H1 (cell line): Measurements from ENCODE around the gene RASGRP4. TPM values are rescaled to one million over a fixed set of nuclear protein-coding genes. Genes with fewer than 3 reads are reported as not detected.
A peak's percentile ranks its signal among the peaks of the same experiment; 100 is the strongest.

Experiments
- CTCF ChIA-PET: fragments of 300-600 bp; sonication (Branson Sonifier 250); formaldehyde crosslinking; loops from one replicate; lab custom pipeline; 2021; ENCODE audit not compliant: partially characterized antibody; lab: Charles Lee
- POLR2A ChIA-PET: fragments of 300-600 bp; sonication (Branson Sonifier 250); formaldehyde crosslinking; loops from one replicate; lab custom pipeline; 2021; ENCODE audit warnings: inconsistent platforms; ENCODE audit not compliant: partially characterized antibody; lab: Charles Lee
- DNase-seq, 2 experiments: peaks; one replicate each; pipeline versions ENCODE4 v3.0.0 to v3.0.0-alpha.2; 2010 to 2022; ENCODE audit warnings: low spot score in 2 of 2, low read depth in 1 of 2, mixed read lengths in 1 of 2
- FAIRE-seq: peaks from 2 replicates; lab custom pipeline; 2011; peaks lifted over from hg19 to GRCh38; lab: Jason Lieb, UNC
- H2AFZ ChIP-seq: 2 replicates; pipeline ENCODE4 v1.8.1; 2012; ENCODE audit warnings: low read length, inconsistent platforms
- H2AK5ac ChIP-seq: 2 replicates; pipeline ENCODE4 v1.6.1; 2013; ENCODE audit warnings: low read depth, low read length
- H2BK120ac ChIP-seq: replicated peaks from 2 replicates; pipeline ENCODE3; 2013; ENCODE audit warnings: low read depth, low read length, inconsistent platforms
- H2BK12ac ChIP-seq: 2 replicates; pipeline ENCODE4 v1.6.1; 2013; ENCODE audit warnings: low read depth, low read length
- H2BK15ac ChIP-seq: 2 replicates; pipeline ENCODE4 v1.6.1; 2013; ENCODE audit warnings: low read length
- H2BK20ac ChIP-seq: 2 replicates; pipeline ENCODE4 v1.6.1; 2013; ENCODE audit warnings: low read length
- H2BK5ac ChIP-seq: 2 replicates; pipeline ENCODE4 v1.6.1; 2013; ENCODE audit warnings: low read depth, low read length
- H3K14ac ChIP-seq: 2 replicates; pipeline ENCODE4 v1.6.1; 2013; ENCODE audit warnings: inconsistent platforms; ENCODE audit not compliant: insufficient read length
- H3K18ac ChIP-seq: 2 replicates; pipeline ENCODE4 v1.6.1; 2013; ENCODE audit warnings: low read length; ENCODE audit errors: extremely low read depth
- H3K23ac ChIP-seq: 2 replicates; pipeline ENCODE4 v1.6.1; 2013; ENCODE audit warnings: inconsistent platforms; ENCODE audit not compliant: insufficient read length
- H3K23me2 ChIP-seq: 2 replicates; pipeline ENCODE4 v1.6.1; 2013; ENCODE audit warnings: low read depth, low read length
- H3K27ac ChIP-seq: 2 replicates; pipeline ENCODE4 v1.6.1; 2011; ENCODE audit warnings: low read depth, low read length, inconsistent platforms
- H3K27me3 ChIP-seq, 4 experiments: replicated peaks in 1 of 4; 1 replicate in 1 of 4; 2 replicates in 3 of 4; pipeline versions ENCODE4 v1.6.1 to v1.8.1; 2011 to 2013; ENCODE audit warnings: low read length in 3 of 4, mild to moderate bottlenecking in 3 of 4, inconsistent platforms in 2 of 4, mixed read lengths in 2 of 4, moderate library complexity in 1 of 4; ENCODE audit not compliant: control insufficient read depth in 3 of 4, insufficient read depth in 3 of 4; ENCODE audit errors: extremely low read depth in 1 of 4
- H3K36me3 ChIP-seq, 4 experiments: 2 replicates each; pipeline versions ENCODE4 v1.6.1 to v1.8.1; 2011 to 2013; ENCODE audit warnings: mild to moderate bottlenecking in 4 of 4, low read length in 3 of 4, moderate library complexity in 2 of 4, control low read depth in 1 of 4, inconsistent platforms in 1 of 4; ENCODE audit not compliant: insufficient read depth in 4 of 4, control insufficient read depth in 2 of 4
- H3K4ac ChIP-seq: replicated peaks from 2 replicates; pipeline ENCODE3; 2013; ENCODE audit warnings: low read length, low read depth, mixed read lengths, inconsistent platforms; ENCODE audit not compliant: insufficient read length
- H3K4me1 ChIP-seq, 4 experiments: replicated peaks in 1 of 4; 1 replicate in 1 of 4; 2 replicates in 3 of 4; pipeline versions ENCODE4 v1.6.1 to v1.8.1; 2011 to 2013; ENCODE audit warnings: low read length in 3 of 4, inconsistent platforms in 2 of 4, mixed read lengths in 1 of 4; ENCODE audit not compliant: insufficient read depth in 4 of 4, control insufficient read depth in 3 of 4
- H3K4me2 ChIP-seq, 2 experiments: 2 replicates each; pipeline versions ENCODE4 v1.6.1 to v1.8.1; 2011 to 2013; ENCODE audit warnings: low read depth in 2 of 2, low read length in 2 of 2, control low read depth in 1 of 2, inconsistent platforms in 1 of 2, mild to moderate bottlenecking in 1 of 2; ENCODE audit not compliant: insufficient read depth in 1 of 2
- H3K4me3 ChIP-seq, 4 experiments: fragments of 200-600, 300-600 bp in 1 of 4; sonication (generic), shearing (Covaris generic), sonication (Bioruptor Twin) in 1 of 4; 2 replicates each; pipeline versions ENCODE4 v1.5.1 to v1.8.1; 2011 to 2016; ENCODE audit warnings: low read length in 4 of 4, low read depth in 3 of 4, control low read depth in 2 of 4, inconsistent platforms in 2 of 4, mild to moderate bottlenecking in 2 of 4, mixed read lengths in 1 of 4, moderate library complexity in 1 of 4; ENCODE audit not compliant: insufficient read depth in 2 of 4; ENCODE audit errors: extremely low read depth in 1 of 4
- H3K56ac ChIP-seq: replicated peaks from 2 replicates; pipeline ENCODE3; 2013; ENCODE audit warnings: low read depth, mild to moderate bottlenecking, mixed read lengths, low read length, inconsistent platforms; ENCODE audit not compliant: insufficient read length
- H3K79me1 ChIP-seq: 2 replicates; pipeline ENCODE4 v1.6.1; 2013; ENCODE audit warnings: low read depth, low read length, control low read depth
- H3K79me2 ChIP-seq, 2 experiments: 2 replicates each; pipeline versions ENCODE4 v1.6.1 to v1.8.1; 2012 to 2013; ENCODE audit warnings: low read length in 2 of 2, mild to moderate bottlenecking in 2 of 2, inconsistent platforms in 1 of 2; ENCODE audit not compliant: insufficient read depth in 2 of 2, control insufficient read depth in 1 of 2
- H3K9ac ChIP-seq, 4 experiments: replicated peaks in 1 of 4; 1 replicate in 1 of 4; 2 replicates in 3 of 4; pipeline versions ENCODE4 v1.6.1 to v1.8.1; 2011 to 2013; ENCODE audit warnings: low read depth in 3 of 4, low read length in 3 of 4, control low read depth in 2 of 4, mild to moderate bottlenecking in 2 of 4, moderate library complexity in 2 of 4, inconsistent platforms in 1 of 4; ENCODE audit errors: extremely low read depth in 1 of 4
- H3K9me3 ChIP-seq, 2 experiments: 2 replicates each; pipeline versions ENCODE4 v1.6.1 to v1.8.1; 2012 to 2013; ENCODE audit warnings: mild to moderate bottlenecking in 2 of 2, moderate library complexity in 2 of 2, control low read depth in 1 of 2, inconsistent platforms in 1 of 2, low read depth in 1 of 2, low read length in 1 of 2, mixed read lengths in 1 of 2; ENCODE audit not compliant: insufficient read depth in 2 of 2
- H4K20me1 ChIP-seq, 2 experiments: replicated peaks in 1 of 2; 2 replicates each; pipeline versions ENCODE3 to v1.8.1; 2011 to 2013; ENCODE audit warnings: inconsistent platforms in 2 of 2, low read length in 2 of 2, mild to moderate bottlenecking in 1 of 2; ENCODE audit not compliant: insufficient read depth in 2 of 2, control insufficient read depth in 1 of 2
- H4K5ac ChIP-seq: 2 replicates; pipeline ENCODE4 v1.6.1; 2013; ENCODE audit warnings: low read length, low read depth, mixed read lengths, inconsistent platforms; ENCODE audit not compliant: insufficient read length
- H4K8ac ChIP-seq: 2 replicates; pipeline ENCODE4 v1.8.0; 2013; ENCODE audit warnings: mild to moderate bottlenecking, moderate library complexity, low read length, inconsistent platforms; ENCODE audit not compliant: insufficient read depth; ENCODE audit errors: extremely low read depth
- H4K91ac ChIP-seq: replicated peaks from 2 replicates; pipeline ENCODE3; 2013; ENCODE audit warnings: low read length, mixed read lengths, inconsistent platforms; ENCODE audit not compliant: insufficient read length
- WGBS, 2 experiments: shearing (Covaris generic) in 1 of 2; methylation state at CpG; one replicate each; pipeline versions ENCODE4 v1.1.6 to v1.1.7; 2013 to 2015; ENCODE audit warnings: low lambda C conversion rate in 2 of 2, mixed read lengths in 2 of 2, inconsistent platforms in 1 of 2, low coverage in 1 of 2, missing lambda C conversion rate in 1 of 2; ENCODE audit not compliant: insufficient replicate concordance in 2 of 2, insufficient coverage in 1 of 2, insufficient read length in 1 of 2; ENCODE audit errors: extremely low coverage in 1 of 2, missing lambda C conversion rate in 1 of 2; 5-methylcytosine and 5-hydroxymethylcytosine counted together
- polyA plus RNA-seq, 7 experiments: library from polyadenylated mRNA; depleted of rRNA in 3 of 7; stranded (reverse) in 5 of 7; unstranded in 2 of 7; fragments of >200 nt in 5 of 7; fragments of 200-250 nt in 2 of 7; gene quantifications; 1 replicate in 5 of 7; 2 replicates in 1 of 7; 4 replicates in 1 of 7; pipeline versions ENCODE4 v1.2.1 to v1.2.3, GENCODE V29; 2011 to 2013; ENCODE audit warnings: missing spikeins in 2 of 7, mixed read lengths in 2 of 7
- total RNA-seq: library from RNA; stranded (reverse); fragmentation: NEBNext Ultra II Directional; extraction: Animal tissue kit (Norgen Biotek cat#: 25700); gene quantifications from 2 replicates; pipeline ENCODE4 v1.2.1, GENCODE V29; 2021

The RASGRP4 gene
- total and polyA plus RNA-seq, 2 of the 8 experiments (the other 6 are each of a cell fraction or from before 2014, with no cell fraction given): 1.9 to 3.1 TPM

GRCh38 chr19:38433268-38433733 lies 7.3 kb upstream of the RASGRP4 start, which contains the start of gene RYR1:
TSS of gene RYR1 (plus strand) at chr19:38433691. CDS start at chr19:38433830, 139 bp downstream.
- Histone ChIP-seq H4K5ac (no peak within 1 kb of the TSS), H3K23me2 (peaks cover 8% of the 10 kb centered on the region; the same call in 1 of the 2 replicates), H3K14ac (no peak within 1 kb of the TSS), H3K18ac (peak within 1 kb of the TSS; percentile 89), H3K9ac (peak within 1 kb of the TSS in 3 of 4 experiments; percentile 17 to 44 (median 25); a peak in 4 of 7 replicates), H4K20me1 (no peaks in the 10 kb centered on the region), H3K36me3 (no peaks in the 10 kb centered on the region), H3K79me1 (no peaks in the 10 kb centered on the region), H3K27ac (peak within 1 kb of the TSS; percentile 45), H3K9me3 (no peaks in the 10 kb centered on the region), H2BK20ac (no peak within 1 kb of the TSS; the same call in 1 of the 2 replicates), H3K23ac (no peak within 1 kb of the TSS), H3K4me3 (peak within 1 kb of the TSS; percentile 42 to 74 (median 64)), H2AFZ (no peak within 1 kb of the TSS; the same call in 1 of the 2 replicates), H2BK5ac (peak within 1 kb of the TSS; percentile 48; the same call in 1 of the 2 replicates), H3K27me3 (no peaks in the 10 kb centered on the region), H2BK12ac (peak within 1 kb of the TSS; percentile 18; the same call in 1 of the 2 replicates), H4K91ac (peak within 1 kb of the TSS; percentile 12), H3K4ac (no peak within 1 kb of the TSS), H3K4me1 (peaks cover 5 to 10% (median 7%) of the 10 kb centered on the region in 4 experiments; a peak in 6 of 7 replicates), H3K79me2 (peaks cover 0 to 8% of the 10 kb centered on the region in 2 experiments; a peak in 1 of 4 replicates), H2BK15ac (no peak within 1 kb of the TSS), H3K56ac (no peak within 1 kb of the TSS), H4K8ac (no peak within 1 kb of the TSS), H3K4me2 (peak within 1 kb of the TSS; percentile 96), H2AK5ac (no peak within 1 kb of the TSS), H2BK120ac (peak within 1 kb of the TSS; percentile 19)
- peak in 1 of 2 experiments; percentile 94 for DNase-seq
- WGBS, 2 experiments: 28% methylated on average over 11 of the region's 20 CpGs; no CpG with 5 or more reads in 1 of the 2 experiments
- POLR2A ChIA-PET: no interaction called here
- peak; percentile 87 for FAIRE-seq
- CTCF ChIA-PET: interaction anchor here (1.5 kb wide), 1 partner anchor 31 kb away, joined by 3 read pairs; the partner anchor contains the start of gene FAM98C
